ENCODE results near the gene RNPEPL1. TPM values are rescaled to one million over a fixed set of nuclear protein-coding genes. Genes with fewer than 3 reads are reported as not detected.

Gene RNPEPL1
- total RNA-seq, 4 donors from 2014 or later = 41.6 to 97.4 (median 71.8) TPM

GRCh38 chr2:240557101-240557751, 11.1 kb upstream of the RNPEPL1 start:
- DNase-seq (ENCODE audit: low spot score) = no peak

GRCh38 chr2:240557808-240558207, 10.5 kb upstream of the RNPEPL1 start, which contains the start of gene ANKMY1:
Gene ANKMY1, minus strand, starts transcription at chr2:240557988. Its CDS starts 653 bp downstream, at chr2:240557335.
- no peak for TF ChIP-seq CTCF (IDR thresholded peaks at IDR 0.05)
- DNase-seq (ENCODE audit: low spot score) = no peak
- peak; percentile 42 for ATAC-seq (ENCODE audit: low FRiP score)

More at GRCh38 chr2:240557101-240557751, 11.1 kb upstream of the RNPEPL1 start:
- TF ChIP-seq CTCF (IDR thresholded peaks at IDR 0.05) = no peak
- no peak for ATAC-seq (ENCODE audit: low FRiP score)

GRCh38 chr2:240558236-240558761, 10.0 kb upstream of the RNPEPL1 start:
- DNase-seq (ENCODE audit: low spot score) (no peak), ATAC-seq (ENCODE audit: low FRiP score) (no peak)
- no peak for TF ChIP-seq CTCF (IDR thresholded peaks at IDR 0.05)

GRCh38 chr2:240559286-240559685, 9.0 kb upstream of the RNPEPL1 start:
- TF ChIP-seq CTCF (IDR thresholded peaks at IDR 0.05) = no peak
- DNase-seq (ENCODE audit: low spot score) (no peak), ATAC-seq (ENCODE audit: low FRiP score) (no peak)

GRCh38 chr2:240560084-240560479, 8.2 kb upstream of the RNPEPL1 start, which contains the start of gene DUSP28:
Gene DUSP28, plus strand, starts transcription at chr2:240560357. Its CDS starts 328 bp downstream, at chr2:240560685.
- DNase-seq (ENCODE audit: low spot score) = peak; percentile 58
- peak; percentile 75 for ATAC-seq (ENCODE audit: low FRiP score)
- no peak for TF ChIP-seq CTCF (IDR thresholded peaks at IDR 0.05)

- TF ChIP-seq CTCF (IDR thresholded peaks at IDR 0.05) = no peak
- DNase-seq (ENCODE audit: low spot score) = peak; percentile 96
- ATAC-seq (ENCODE audit: low FRiP score) = peak; percentile 91
Measured at GRCh38 chr2:240560480-240561324, 7.6 kb upstream of the RNPEPL1 start.

Measured in omental fat pad (tissue), 4 donors.